T-helper 17 cell (primary cell): ENCODE results near the gene SLC7A10. TPM values are rescaled to one million over a fixed set of nuclear protein-coding genes. Genes with fewer than 3 reads are reported as not detected.
"Not testable (repeated sequence)": the region's sequence is repeated elsewhere in the genome, so short reads cannot be mapped to it uniquely, and the experiment has no call there.

Experiments
- ATAC-seq: fragments of 150-1000 bp; cut with Tn5 transposase; 2 replicates; pipeline ENCODE4 v1.10.0; 2021; ENCODE audit warnings: mild to moderate bottlenecking, moderate library complexity
- DNase-seq, 3 donors: peaks; one replicate each; pipeline versions ENCODE4 v3.0.0 to v3.0.0-alpha.2; 2020 to 2021
- H3K9me3 ChIP-seq: one replicate; pipeline ENCODE4 v1.7.0; 2013; ENCODE audit warnings: low read length, mild to moderate bottlenecking; ENCODE audit not compliant: control insufficient read depth, poor library complexity, severe bottlenecking
- H3K27ac Mint-ChIP-seq: one replicate; pipeline ENCODE4 v1.8.0; 2022; ENCODE audit warnings: mild to moderate bottlenecking, moderate library complexity, mixed read lengths
- H3K27me3 Mint-ChIP-seq: one replicate; pipeline ENCODE4 v1.8.0; 2022; ENCODE audit warnings: mixed read lengths
- H3K36me3 Mint-ChIP-seq: one replicate; pipeline ENCODE4 v1.8.0; 2022; ENCODE audit warnings: low read depth, mixed read lengths
- H3K4me1 Mint-ChIP-seq: one replicate; pipeline ENCODE4 v1.8.0; 2022; ENCODE audit warnings: mild to moderate bottlenecking, mixed read lengths
- H3K4me3 Mint-ChIP-seq: one replicate; pipeline ENCODE4 v1.8.0; 2022; ENCODE audit warnings: mild to moderate bottlenecking, moderate library complexity, mixed read lengths
- total RNA-seq, 4 donors: library from RNA in 2 of 4; stranded (reverse) in 2 of 4; gene quantifications; one replicate each; pipeline ENCODE4 v1.2.3 and lab custom pipeline; 2022 to 2026

The SLC7A10 gene
- total RNA-seq, 2 donors from 2014 or later = not detected

- DNase-seq (no peak), ATAC-seq (no peak)
- peak overlapping the region; percentile 87 for H3K4me3 Mint-ChIP-seq
- H3K9me3 ChIP-seq = no peaks in the 10 kb centered on the region
- no peaks in the 10 kb centered on the region for H3K36me3 Mint-ChIP-seq
- H3K4me1 Mint-ChIP-seq = peaks cover 27% of the 10 kb centered on the region
- no peaks in the 10 kb centered on the region for H3K27me3 Mint-ChIP-seq
- peak overlapping the region; percentile 92 for H3K27ac Mint-ChIP-seq
Measured at GRCh38 chr19:33175886-33176669, 49.6 kb downstream of the SLC7A10 start.

GRCh38 chr19:33175156-33175782, 50.4 kb downstream of the SLC7A10 start:
- Mint-ChIP-seq H3K4me3 (peak overlapping the region; percentile 87), H3K27me3 (no peaks in the 10 kb centered on the region), H3K4me1 (peaks cover 27% of the 10 kb centered on the region), H3K27ac (peak overlapping the region; percentile 92), H3K36me3 (no peaks in the 10 kb centered on the region)
- DNase-seq = no peak
- ATAC-seq = no peak
- no peaks in the 10 kb centered on the region for H3K9me3 ChIP-seq

DNA sequence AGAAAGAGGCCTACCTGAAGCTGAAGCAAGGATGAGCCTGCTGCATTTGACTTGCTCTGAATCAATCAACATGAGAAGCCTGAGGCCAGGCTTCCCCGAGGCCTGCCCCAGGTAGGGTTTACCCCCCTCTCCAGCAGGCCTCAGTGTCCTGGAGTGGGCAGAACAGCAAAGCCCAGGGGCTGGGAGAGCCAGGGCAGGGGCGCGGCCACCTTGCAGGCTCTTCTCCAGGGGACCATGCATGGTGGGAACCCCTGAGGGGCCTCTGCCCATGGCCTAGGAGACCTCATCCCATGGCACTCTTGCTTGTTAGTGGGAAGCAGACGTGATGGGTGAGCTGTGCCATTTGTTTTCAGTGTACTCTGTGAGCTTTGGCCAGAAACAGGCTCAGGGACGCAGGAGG, 51.5 kb downstream of the SLC7A10 start:
- Mint-ChIP-seq H3K4me3 (no peak overlapping the region), H3K27ac (peak overlapping the region; percentile 92), H3K27me3 (no peaks in the 10 kb centered on the region), H3K36me3 (no peaks in the 10 kb centered on the region), H3K4me1 (peaks cover 27% of the 10 kb centered on the region)
- DNase-seq (no peak), ATAC-seq (no peak)
- no peaks in the 10 kb centered on the region for H3K9me3 ChIP-seq

GRCh38 chr19:33171916-33172359, 53.7 kb downstream of the SLC7A10 start:
- ATAC-seq = no peak
- no peaks in the 10 kb centered on the region for H3K27me3 Mint-ChIP-seq

DNA sequence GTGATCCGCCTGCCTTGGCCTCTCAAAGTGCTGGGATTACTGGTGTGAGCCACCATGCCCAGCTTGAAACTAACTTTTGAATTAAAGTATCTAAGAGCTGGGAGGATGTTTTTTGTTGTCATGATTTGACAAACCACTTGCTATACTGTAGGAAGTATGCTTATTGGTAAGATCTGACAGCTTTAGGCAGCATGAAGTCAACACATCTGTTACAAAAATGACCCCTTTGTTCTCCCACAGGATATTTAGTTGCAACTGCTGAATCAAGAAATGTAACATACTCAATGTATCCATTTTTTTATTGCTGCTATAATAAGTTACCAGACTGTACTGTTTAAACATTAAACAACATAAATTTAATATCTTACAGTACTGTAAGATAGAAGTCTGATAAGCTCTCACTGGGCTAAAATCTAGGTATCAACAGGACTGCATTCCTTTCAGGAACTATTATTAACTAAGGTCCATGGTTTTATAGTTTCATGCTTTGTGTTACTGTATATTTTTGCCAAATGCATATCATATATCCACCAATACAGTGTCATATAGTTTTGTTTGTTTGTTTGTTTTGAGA, 54.3 kb downstream of the SLC7A10 start:
- ATAC-seq (no peak), DNase-seq (no peak)
- Mint-ChIP-seq H3K27me3 (no peaks in the 10 kb centered on the region), H3K4me3 (no peak overlapping the region), H3K27ac (no peak overlapping the region), H3K36me3 (no peaks in the 10 kb centered on the region), H3K4me1 (peaks cover 15% of the 10 kb centered on the region)
- H3K9me3 ChIP-seq = no peaks in the 10 kb centered on the region

More at GRCh38 chr19:33171916-33172359, 53.7 kb downstream of the SLC7A10 start:
- H3K36me3 Mint-ChIP-seq = no peaks in the 10 kb centered on the region
- DNase-seq = no peak
- peaks cover 18% of the 10 kb centered on the region for H3K4me1 Mint-ChIP-seq
- no peaks in the 10 kb centered on the region for H3K9me3 ChIP-seq
- H3K27ac Mint-ChIP-seq = no peak overlapping the region
- no peak overlapping the region for H3K4me3 Mint-ChIP-seq

DNA sequence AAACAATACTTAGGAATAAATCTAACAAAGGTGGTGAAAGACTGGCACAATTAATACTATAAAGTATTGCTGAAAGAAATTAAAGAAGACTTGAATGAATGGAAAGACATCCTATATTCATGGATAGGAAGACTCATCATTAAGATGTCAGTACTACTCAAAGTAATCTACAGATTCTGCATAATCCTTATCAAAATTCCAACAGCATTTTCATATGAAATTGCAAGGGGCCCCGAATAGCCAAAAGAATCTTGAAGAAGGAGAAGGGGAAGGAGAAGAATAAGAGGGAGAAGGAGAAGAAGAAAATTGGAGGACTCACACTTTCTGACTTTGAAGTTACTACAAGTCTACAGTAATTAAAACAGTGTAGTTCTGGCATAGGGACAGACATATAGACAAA, 57.1 kb downstream of the SLC7A10 start:
- Mint-ChIP-seq H3K27me3 (no peaks in the 10 kb centered on the region), H3K27ac (no peak overlapping the region), H3K4me1 (peaks cover 4% of the 10 kb centered on the region), H3K36me3 (no peaks in the 10 kb centered on the region), H3K4me3 (no peak overlapping the region)
- no peak for DNase-seq
- H3K9me3 ChIP-seq = no peaks in the 10 kb centered on the region
- ATAC-seq = no peak

GRCh38 chr19:33167438-33167837, 58.2 kb downstream of the SLC7A10 start:
- Mint-ChIP-seq H3K4me3 (no peak overlapping the region), H3K36me3 (no peaks in the 10 kb centered on the region), H3K27ac (no peak overlapping the region), H3K4me1 (peaks cover 1% of the 10 kb centered on the region), H3K27me3 (no peaks in the 10 kb centered on the region)
- DNase-seq (no peak), ATAC-seq (no peak)
- H3K9me3 ChIP-seq = no peaks in the 10 kb centered on the region

GRCh38 chr19:33166037-33166436, 59.6 kb downstream of the SLC7A10 start:
- H3K4me3 Mint-ChIP-seq, H3K27me3 Mint-ChIP-seq, H3K9me3 ChIP-seq, H3K27ac Mint-ChIP-seq, DNase-seq, ATAC-seq, H3K4me1 Mint-ChIP-seq, H3K36me3 Mint-ChIP-seq: not testable (repeated sequence)

GRCh38 chr19:33163481-33163880, 62.2 kb downstream of the SLC7A10 start:
- Mint-ChIP-seq H3K36me3 (no peaks in the 10 kb centered on the region), H3K4me3 (no peak overlapping the region), H3K27ac (no peak overlapping the region), H3K27me3 (no peaks in the 10 kb centered on the region), H3K4me1 (peaks cover 18% of the 10 kb centered on the region)
- DNase-seq (no peak), ATAC-seq (no peak)
- no peaks in the 10 kb centered on the region for H3K9me3 ChIP-seq

DNA sequence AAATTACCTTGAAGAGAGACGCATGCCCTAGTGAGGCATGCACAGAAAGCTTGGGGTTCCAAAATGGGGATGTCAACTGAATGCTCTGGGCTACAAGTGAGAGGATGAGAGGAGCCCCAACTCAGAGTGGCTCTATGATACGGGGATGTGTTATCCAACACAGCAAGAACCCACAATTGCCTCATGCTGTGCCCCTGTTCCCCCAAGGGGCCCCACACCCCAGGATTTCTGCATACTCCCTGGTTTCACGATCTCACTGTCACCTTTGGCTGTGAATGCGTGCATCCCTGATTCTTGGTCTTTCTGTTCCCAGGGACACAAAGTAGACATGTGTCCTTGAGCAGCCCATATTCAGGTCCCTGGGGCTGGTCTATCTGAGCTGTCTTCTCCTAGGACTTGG, 64.4 kb downstream of the SLC7A10 start:
- Mint-ChIP-seq H3K4me1 (peaks cover 25% of the 10 kb centered on the region), H3K27ac (peak overlapping the region; percentile 83), H3K4me3 (peak overlapping the region; percentile 84), H3K27me3 (no peaks in the 10 kb centered on the region), H3K36me3 (no peaks in the 10 kb centered on the region)
- DNase-seq (no peak), ATAC-seq (no peak)
- H3K9me3 ChIP-seq = no peaks in the 10 kb centered on the region

GRCh38 chr19:33159893-33160292, 65.8 kb downstream of the SLC7A10 start:
- Mint-ChIP-seq H3K36me3 (no peaks in the 10 kb centered on the region), H3K4me3 (peak overlapping the region; percentile 84), H3K4me1 (peaks cover 25% of the 10 kb centered on the region), H3K27me3 (no peaks in the 10 kb centered on the region), H3K27ac (peak overlapping the region; percentile 83)
- ATAC-seq = no peak
- no peak for DNase-seq
- no peaks in the 10 kb centered on the region for H3K9me3 ChIP-seq

DNA sequence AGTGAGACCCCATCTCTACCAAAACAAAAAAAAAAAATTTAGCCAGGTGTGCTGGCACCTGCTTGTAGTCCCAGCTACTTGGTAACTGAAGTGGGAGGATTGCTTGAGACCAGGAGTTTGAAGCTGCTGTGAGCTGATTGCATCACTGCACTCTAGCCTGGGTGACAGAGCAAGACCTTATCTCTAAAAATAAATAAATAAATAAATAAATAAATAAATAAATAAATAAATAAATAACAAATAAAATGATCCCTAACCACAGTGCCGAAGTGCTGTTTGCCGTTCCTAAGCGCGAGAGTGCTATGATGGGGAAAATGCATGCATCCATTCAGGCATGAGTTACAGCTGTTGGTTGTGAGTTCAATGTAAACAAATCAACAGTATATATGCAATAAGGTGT, 66.5 kb downstream of the SLC7A10 start:
- Mint-ChIP-seq H3K27me3 (no peaks in the 10 kb centered on the region), H3K36me3 (no peaks in the 10 kb centered on the region), H3K27ac (peak overlapping the region; percentile 79), H3K4me3 (no peak overlapping the region), H3K4me1 (peaks cover 25% of the 10 kb centered on the region)
- H3K9me3 ChIP-seq = no peaks in the 10 kb centered on the region
- no peak for ATAC-seq
- DNase-seq = no peak
